RPMI8226 (cell line): Measurements from ENCODE around the gene MAGI1.

Experiments used
- DNase-seq: peaks from one replicate; pipeline ENCODE4 v3.0.0-alpha.2; 2015

The MAGI1 gene

DNA sequence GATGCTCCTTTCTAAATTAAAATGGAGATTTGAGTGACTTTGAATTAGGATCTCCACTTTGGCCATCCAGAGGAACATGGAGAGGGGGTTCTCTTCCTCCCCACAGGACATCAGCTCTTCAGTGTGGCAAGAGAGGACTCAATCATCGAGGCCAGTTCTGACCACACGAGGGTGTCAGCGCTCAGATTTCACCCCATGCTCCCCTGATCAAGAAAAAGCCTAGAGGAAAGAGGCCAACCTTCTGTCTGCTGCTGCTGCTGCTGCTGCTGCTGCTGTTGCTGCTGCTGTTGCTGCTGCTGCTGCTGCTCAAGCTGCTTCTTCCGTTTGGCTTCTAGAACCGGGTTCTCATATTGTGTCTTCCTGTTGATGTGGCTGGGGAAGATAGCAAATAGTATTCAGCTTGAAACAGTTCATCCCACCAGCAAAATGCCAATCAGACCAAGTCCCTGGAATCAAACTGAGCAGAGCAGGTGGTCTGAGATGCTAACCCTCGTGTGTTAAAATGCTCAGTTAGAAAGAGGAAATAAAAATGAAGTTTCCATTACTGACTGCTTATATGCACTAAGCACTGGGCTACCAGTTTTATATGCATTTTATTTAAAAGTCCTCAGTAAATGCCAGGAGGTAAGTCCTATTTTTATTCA lies 599.0 kb downstream of the MAGI1 start:
- DNase-seq: peak; percentile 35

DNA sequence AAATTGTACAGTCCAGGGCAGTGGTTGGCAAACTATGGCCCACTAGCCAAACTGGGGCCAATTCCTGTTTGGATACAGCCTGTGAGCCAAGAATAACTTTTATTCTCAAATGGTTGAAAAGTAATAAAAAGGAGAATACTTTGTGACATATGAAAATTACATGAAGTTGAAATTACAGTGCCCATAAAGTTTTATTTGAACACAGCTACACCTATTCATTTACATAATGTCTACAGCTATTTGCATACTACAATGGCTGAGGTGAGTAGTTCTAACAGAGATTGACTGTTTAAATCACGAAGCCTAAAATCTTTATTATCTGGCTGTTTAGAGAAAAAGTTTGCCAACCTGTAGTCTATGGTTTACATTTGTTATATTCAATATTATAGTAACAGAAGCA lies 600.1 kb downstream of the MAGI1 start:
- DNase-seq: no peak

DNA sequence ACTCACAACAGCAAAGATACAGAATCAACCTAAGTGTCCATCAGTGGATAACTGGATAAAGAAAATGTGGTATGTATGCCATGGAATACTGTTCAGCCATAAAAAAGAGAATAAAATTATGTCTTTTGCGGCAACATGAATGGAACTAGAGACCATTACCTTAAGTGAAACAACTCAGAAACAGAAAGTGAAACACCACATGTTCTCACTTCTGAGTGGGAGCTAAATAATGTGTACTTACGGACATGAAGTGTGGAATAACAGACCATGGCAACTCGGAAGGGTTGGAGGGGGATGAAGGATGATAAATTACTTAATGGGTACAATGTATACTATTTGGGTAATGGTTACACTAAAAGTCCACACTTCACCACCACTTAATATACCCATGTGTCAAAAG lies 600.6 kb downstream of the MAGI1 start:
- DNase-seq: no peak

DNA sequence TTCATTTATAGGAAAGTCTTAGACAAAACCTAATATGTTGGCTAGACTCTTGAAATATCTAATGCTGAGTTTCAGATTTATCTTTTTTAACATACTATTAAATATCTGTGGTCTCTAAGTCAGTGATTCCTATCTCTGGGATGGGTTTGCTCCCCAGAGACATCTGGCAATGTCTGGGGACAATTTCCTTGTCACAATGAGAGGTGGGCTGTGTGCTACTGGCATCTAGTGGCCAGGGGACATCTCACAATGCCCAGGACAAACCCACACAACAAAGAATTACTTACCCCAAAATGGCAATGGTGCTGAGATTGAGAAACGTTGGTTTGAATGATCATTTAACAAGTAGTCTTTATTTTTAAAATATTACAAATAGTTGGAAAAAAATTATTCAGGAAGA lies 602.1 kb downstream of the MAGI1 start:
- peak; percentile 15 for DNase-seq

DNA sequence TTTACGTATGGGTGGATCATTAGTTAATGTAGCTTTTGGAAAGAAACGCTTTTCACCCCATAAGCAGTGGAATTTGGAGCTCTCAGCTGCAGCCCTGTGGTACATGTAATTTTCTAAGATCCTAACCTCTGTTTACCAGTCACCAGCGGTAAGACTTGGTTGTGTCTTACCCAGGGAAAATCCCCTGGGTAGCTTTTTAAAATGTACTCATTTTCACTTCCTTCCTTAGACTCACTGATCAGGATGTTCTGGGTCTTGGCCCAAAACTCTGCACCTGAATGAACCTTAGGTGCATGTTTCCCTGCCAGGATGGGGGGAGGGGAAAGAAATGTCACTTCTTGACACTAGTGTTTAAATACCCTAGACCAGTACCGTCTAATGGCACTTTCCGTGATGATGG lies 605.2 kb downstream of the MAGI1 start:
- DNase-seq: peak; percentile 10

DNA sequence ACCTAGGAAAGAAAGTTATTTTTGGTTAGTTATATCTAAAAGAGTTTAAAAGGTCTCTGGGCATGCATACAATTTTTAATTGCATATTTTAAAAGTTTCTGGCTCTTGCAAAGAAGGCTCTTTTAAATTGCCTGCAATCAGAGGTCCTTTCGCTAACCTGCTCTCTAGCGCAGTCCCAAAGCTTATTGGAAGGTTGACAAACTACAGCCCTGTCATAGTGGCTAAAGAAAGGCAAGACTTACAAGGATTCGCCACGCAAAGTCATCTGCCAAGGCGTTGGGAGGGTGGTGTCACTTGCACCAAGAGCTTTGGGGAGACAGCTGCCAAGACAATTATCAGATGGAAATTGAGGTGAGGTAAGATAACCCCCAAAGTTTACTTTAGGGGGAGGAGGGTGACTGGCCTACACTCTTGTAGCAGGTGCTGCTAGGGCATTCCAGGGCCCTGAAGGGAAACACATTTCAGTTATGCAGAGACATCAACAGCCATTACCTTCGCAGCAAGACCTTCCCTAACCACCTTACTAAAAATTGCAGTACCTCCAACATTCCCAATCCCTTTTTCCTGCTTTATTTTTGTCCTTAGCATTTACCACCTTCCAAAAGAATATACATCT lies 606.2 kb downstream of the MAGI1 start:
- DNase-seq: no peak

DNA sequence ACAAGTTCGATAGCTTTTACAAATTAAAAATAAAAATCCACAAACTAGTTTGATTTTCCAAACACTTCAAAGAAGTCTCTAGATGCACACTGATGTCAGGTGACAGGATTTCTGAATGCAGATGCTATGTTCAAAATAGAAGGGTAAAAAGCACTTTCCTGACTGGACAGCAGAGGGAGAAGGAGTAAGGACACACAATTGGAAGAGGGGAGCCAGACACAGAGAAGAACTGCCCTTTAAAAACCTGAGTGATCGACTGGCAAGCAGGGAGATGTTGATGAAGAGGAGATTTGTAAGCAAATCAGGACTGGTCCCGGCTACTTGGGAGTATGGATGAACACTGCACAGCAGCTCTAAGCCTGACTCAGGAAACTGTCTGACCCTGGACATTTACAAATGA lies 612.8 kb downstream of the MAGI1 start:
- no peak for DNase-seq

DNA sequence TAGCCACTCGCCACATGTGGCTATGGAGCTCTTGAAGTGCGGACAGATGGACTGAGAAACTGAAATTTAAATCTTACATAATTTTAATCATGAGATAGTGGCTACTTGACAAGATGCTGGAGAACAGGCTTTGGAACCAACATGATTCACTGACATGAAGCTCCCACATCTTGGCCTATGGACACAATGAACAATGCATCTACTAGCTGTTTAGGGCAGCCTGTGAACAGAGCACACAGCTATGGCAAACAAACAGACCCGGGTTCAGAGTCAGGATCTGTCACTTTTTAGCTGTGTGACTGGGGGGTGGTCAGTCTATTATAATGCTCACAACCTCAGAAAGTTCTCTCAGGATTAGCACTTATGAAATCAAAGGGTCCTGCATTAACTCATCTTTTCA lies 616.6 kb downstream of the MAGI1 start:
- DNase-seq: no peak

DNA sequence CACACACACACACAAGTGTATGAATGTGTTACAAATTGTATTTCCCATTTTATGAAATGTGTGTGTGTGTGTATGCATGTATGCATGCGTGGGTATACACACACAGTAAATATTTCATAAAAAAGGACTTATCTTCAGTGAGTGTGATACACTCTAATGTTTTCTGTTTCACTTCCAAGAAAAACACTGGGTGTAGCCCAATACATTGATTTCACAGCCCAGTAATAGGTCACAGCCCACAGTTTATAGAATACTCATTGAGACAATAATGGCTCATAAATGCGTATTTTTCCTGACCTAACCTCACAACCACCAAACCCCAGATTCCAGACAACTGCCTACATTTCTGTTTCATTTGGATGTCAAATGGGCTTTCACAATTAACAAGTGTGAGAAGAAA lies 619.5 kb downstream of the MAGI1 start:
- no peak for DNase-seq

DNA sequence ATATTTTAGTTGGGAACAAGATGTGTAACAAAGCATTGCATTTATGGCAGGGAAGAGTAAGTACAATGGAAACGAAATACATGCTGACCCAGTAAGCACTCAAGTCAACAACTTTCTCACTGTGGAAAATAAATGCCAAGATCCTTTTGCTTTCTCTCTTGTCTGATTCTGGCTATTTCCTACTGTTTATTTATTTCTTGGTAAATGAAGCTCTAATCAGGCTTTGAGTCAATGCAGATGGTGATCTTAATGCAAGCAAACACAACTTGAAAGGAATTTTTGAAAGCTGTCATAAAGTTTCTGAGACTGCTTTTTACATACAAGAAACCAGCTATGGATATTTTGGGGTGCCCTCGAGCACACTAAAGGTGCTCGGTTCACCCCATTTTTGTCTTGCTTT lies 624.8 kb downstream of the MAGI1 start:
- DNase-seq: no peak

DNA sequence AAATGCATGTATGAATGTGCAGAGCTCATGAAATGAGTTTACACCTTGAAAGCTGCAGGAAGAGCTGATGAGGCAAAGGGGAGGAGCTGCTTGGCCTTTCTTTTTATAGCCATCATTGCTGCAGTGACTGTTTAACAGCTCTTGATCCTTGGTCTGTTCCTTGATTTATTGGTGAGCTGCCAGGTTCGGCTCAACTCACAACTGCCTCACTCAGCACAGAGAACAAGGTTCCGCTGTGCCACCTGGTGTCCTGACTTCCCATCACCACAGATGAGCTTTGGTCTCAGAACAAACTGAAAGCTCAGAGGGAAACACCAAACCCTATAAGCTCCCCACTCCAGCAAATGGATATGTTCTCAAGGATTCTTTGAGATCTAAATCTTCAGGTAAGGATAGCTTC lies 626.1 kb downstream of the MAGI1 start:
- DNase-seq: peak; percentile 90

DNA sequence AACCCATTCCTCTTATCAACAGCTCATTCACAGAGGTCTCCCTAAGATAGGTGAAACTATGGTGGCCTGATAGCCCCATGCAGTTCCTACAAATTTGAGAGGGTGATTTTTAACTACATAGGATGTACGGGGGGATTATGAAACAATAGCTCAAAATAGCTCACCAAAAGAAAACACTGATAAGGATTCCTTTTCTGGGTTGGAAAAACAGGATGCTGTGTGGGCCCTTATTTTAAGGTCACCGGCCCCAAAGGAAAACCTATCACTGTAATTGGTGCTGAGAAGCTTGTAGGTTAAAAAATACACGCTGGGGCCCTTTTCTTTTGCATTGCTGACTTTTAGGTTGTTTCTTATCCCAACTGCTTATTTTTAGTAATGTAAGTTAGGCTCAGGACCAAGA lies 627.4 kb downstream of the MAGI1 start:
- DNase-seq: no peak

DNA sequence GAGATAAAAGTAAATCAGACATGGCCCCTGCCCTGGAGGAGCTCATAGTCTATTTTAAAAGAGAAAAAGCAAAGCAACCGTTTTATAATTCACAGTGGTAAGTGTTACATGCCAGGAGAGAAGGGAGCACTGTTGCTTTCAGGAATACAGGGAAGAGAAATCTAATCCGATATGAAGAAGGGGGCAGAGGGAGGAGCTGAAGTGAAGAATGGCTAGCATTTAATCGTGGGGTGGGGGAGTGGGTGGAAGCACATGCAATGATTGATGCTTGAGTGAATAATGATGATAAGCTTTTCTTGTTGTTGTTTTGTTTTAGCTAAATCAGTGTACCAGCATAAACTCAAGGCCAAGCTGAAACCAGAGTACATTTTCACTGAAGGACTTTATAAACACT lies 629.5 kb downstream of the MAGI1 start:
- no peak for DNase-seq

DNA sequence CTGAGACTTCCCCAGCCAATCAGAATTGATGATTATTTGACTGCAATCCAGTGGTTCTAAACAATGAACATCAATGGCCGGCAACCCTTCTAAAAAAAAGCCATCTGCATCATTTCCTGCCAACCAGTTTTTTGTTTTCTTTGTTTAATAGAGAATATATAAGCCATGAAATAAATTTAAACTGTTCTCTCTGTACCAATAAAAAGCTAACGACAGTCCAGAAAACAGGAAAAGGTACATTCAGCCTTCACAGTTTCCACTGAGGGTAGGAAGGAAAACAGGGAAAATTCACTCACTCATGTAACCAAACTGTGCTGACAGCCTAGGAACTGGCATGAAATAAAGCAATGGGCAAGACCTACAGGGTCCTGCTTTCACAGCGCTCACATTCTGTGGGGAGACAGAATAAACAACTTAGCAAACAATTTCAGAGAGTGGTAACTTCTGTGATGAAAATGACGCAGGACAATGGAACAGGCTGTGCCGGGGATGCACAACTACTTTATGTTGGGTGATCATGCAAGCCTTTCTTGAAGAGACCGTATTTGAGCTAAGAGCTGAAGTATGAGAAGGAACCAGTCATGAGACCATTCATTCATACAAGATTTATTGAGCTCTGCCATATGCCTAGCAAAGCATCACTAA lies 630.1 kb downstream of the MAGI1 start:
- no peak for DNase-seq

DNA sequence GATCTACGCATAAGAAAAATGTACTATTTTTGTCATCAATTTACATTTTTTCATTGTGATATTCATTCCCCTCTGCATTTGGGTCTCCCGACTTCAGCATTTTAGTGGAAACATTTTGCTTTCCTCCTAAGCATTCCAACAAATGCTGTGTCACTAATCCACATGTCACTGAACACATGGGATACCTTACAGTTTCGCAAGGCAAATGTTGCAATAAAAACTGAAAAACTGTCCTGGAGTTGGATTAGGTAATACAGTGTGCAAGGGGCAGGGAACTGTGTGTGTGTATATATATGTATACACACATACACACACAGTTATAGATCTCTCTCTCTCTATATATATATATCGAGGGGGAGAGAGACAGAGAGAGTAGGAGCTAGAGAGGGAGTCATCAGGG lies 632.2 kb downstream of the MAGI1 start:
- DNase-seq: no peak

DNA sequence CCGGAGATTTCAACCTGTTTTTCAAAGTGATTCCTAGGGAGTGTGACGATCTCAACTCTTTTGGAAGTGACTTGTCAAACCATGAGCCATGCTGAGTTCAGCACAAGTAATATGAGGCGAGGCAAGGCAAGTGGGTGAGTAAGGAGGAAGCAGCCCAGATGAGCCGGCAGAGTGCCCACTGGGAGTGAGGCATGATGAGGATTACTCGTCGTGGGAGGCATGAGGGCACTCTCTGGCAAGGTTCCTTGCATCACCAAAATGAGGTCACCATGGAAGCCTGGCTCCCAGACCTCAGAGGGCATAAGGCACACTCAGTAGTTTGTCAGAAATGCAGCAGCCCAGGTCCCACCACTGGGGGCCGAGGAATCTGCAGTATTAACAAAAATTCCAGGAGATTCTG lies 636.1 kb downstream of the MAGI1 start:
- no peak for DNase-seq

DNA sequence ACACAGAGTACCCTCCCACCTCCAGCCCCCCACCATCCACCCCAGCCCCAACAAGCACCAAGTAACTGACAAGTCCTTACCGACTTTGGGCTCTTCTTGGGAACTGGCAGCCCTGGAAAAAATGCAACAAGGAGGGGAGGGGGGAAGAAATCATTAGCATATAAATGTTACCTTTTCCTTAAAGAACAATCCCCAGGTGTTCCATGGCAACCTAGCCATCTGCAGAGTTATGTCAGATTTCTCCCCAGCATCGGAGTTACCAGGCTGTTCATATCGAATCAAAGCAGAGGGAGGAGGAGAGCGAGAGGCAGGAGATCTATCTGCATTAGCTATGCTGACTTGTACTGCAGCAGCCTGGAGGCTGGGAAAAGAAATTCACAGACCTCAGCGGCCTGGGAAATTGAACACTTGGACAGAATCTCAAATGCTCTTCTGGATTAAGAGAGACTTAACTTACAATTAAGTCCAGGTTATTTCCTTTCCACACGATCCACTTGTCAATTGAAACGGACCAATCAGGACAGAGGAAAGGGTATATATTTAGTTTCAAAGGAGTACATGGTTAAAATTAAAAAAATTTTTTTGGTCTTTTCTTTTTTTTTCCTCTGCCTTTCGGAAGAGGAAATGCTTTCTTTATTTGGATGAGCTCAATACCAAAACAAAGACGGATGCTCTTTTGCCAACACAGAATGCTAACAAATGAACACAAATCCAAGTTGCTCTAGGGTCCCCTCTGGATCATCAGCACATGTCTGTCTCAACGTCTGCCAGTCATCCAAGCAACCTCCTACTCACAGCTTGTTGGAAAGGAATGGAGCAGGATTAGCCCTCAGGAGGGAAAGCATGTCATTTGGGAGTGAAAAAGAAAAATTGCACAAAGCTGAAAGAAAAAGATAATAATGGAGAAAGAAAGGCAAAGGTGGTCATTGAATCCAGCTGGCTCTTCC lies 637.1 kb downstream of the MAGI1 start:
- DNase-seq: no peak

DNA sequence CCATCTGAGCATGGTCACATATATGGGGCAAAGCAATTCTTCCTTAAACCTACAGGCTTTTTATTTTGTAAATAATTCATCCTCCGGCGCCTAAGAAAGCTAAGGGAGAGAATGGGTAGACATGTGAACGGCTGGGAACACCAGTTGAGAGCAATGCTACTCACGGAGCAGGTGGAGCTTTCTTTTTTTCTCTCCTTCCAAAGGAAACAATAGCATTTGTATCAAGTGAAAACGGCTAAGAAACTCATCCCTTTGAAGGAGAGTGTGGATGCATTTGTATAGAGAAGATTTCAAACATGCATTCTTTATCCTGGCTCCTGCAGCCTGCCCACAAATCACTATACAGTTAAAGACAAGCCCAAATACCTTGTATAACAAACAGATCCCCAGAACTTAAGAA lies 637.8 kb downstream of the MAGI1 start:
- no peak for DNase-seq

DNA sequence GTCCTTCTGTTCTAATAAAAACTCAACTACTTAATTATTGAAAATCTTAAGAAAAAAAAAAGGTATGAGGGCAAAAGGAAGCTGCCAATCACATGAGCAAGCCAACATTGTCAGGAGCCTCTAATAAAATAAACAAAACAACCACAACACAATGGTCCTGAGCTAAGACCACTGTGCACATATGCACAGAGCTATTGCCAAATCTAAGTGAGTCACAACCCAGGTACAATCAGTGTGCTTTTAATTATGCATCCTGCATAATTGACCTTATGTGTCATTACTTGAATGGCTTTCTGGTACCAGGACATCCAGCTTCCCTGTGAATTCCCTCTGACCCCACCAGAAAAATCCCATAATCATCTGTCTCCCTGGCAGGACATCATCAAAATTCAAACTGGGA lies 639.8 kb downstream of the MAGI1 start:
- DNase-seq: no peak

DNA sequence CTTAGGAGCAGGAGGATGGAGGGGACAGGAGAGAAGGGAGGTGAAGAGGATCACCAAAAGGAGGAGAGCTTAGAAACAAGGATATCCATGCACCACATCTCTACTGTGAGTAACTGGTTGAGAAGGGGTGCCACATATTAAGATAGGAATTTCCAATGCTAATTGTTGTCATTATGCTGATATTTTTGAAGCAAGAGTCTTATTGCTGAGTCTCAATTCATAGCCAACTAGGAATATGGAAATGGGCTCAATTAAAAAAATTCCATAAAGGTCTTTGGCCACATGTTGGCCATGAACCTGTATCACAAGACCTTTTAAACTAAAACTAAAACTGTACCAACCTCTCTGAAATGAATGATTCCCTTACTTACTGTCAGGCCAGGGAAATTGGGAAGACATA lies 642.6 kb downstream of the MAGI1 start:
- DNase-seq: no peak

DNA sequence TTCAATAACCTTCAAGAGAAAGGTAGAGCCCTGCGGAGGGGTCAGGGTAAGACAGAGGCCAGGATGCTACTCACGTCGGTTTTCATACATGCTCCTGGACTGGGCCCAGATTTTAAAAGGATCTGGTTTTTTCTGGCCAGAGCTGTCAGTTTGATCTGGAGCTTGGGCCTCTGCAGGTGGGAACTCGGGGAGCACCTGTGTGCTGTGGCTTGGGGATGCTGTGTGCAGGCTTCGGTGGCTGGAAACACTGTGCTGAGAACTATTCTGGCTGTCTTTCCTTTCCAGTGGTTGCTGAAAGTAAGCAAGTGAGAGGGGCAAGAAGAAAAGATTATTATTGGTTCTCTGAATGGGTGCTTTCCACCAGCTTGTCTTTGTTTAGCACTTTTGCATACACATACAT lies 647.6 kb downstream of the MAGI1 start:
- DNase-seq: no peak

DNA sequence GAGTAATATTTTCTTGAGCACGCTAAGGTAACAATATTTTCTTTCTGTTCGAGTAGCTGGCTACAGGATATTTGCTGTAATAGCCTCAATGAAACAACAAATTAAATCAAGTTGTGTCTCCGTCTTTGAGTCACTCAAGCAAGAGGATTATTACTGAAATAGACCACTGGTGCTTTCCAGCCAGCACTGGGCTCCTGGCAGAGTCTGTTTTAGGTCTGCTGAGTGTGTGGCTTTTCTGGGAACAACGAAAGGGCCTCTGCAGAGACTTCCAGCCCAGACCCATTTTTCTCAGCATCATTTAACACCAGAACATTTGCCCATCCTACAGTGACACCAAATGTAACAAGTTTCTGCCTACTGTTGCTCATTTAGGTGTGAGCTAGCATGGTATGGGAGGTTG lies 652.9 kb downstream of the MAGI1 start:
- no peak for DNase-seq

DNA sequence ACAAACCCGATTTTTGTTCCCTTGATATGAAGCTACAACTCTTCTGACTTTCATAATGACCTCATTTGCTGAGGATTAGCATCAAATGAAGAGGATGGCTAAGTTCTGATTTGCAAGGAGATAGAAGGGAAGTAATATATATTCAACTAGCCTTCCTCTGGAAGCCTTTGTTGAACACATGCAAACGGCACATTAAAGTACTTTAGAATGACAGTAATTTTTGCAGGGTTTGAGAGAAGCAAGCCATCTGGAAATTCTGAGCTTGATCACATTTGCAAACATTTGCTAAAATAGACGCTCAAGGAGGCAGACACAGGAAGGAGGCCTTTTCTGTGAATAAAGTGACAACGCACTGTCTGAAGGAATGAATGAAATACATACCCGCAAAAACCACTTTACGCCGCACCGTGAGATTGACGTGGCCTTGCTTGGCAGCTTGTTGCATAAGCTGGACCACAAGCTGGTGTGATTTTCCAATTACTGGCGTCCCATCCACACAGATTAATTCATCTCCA lies 657.2 kb downstream of the MAGI1 start:
- no peak for DNase-seq
